GM23338 (cell line): Measurements from ENCODE around the gene FMN2. TPM values are rescaled to one million over a fixed set of nuclear protein-coding genes. Genes with fewer than 3 reads are reported as not detected.
A peak's percentile ranks its signal among the peaks of the same experiment; 100 is the strongest.

Experiments
- ATAC-seq: fragments of 200-7000 bp; cut with Tn5 transposase; 3 replicates; pipeline ENCODE4 v1.9.1; 2020
- DNase-seq: peaks from one replicate; pipeline ENCODE4 v3.0.0-alpha.2; 2015; ENCODE audit warnings: low spot score
- H2AFZ ChIP-seq: fragments of 200-600 bp; sonication (generic); 2 replicates; pipeline ENCODE4 v1.8.0; 2016; ENCODE audit warnings: antibody characterized with exemption, mild to moderate bottlenecking, moderate library complexity
- H3F3A ChIP-seq: fragments of 200-600 bp; sonication (generic); replicated peaks from 2 replicates; pipeline ENCODE4 v1.8.0; 2017; ENCODE audit warnings: antibody characterized with exemption, mixed run types, low read depth
- H3K27ac ChIP-seq: fragments of 200-600 bp; sonication (generic); 2 replicates; pipeline ENCODE4 v1.6.1; 2016; ENCODE audit warnings: low read depth
- H3K27me3 ChIP-seq: fragments of 200-600 bp; sonication (generic); 2 replicates; pipeline ENCODE4 v1.8.0; 2016; ENCODE audit warnings: mild to moderate bottlenecking, mixed run types, moderate library complexity; ENCODE audit not compliant: insufficient read depth
- H3K36me3 ChIP-seq: fragments of 200-600 bp; sonication (generic); 2 replicates; pipeline ENCODE4 v1.8.0; 2016; ENCODE audit warnings: mild to moderate bottlenecking; ENCODE audit not compliant: insufficient read depth
- H3K4me1 ChIP-seq: fragments of 200-600 bp; sonication (generic); 2 replicates; pipeline ENCODE4 v1.8.0; 2016; ENCODE audit warnings: mild to moderate bottlenecking, moderate library complexity; ENCODE audit not compliant: insufficient read depth
- H3K4me2 ChIP-seq: fragments of 200-600 bp; sonication (generic); 2 replicates; pipeline ENCODE4 v1.7.1; 2017; ENCODE audit warnings: mixed run types
- H3K4me3 ChIP-seq: fragments of 200-600 bp; sonication (generic); 2 replicates; pipeline ENCODE4 v1.6.1; 2016; ENCODE audit warnings: mixed run types
- H3K79me2 ChIP-seq: fragments of 200-600 bp; sonication (generic); replicated peaks from 2 replicates; pipeline ENCODE4 v1.8.0; 2017; ENCODE audit warnings: mild to moderate bottlenecking; ENCODE audit not compliant: insufficient read depth
- H3K9me2 ChIP-seq: fragments of 200-600 bp; sonication (generic); 2 replicates; pipeline ENCODE4 v1.8.0; 2017; ENCODE audit not compliant: insufficient read depth
- H4K20me1 ChIP-seq: fragments of 200-600 bp; sonication (generic); replicated peaks from 2 replicates; pipeline ENCODE4 v1.8.0; 2017; ENCODE audit warnings: mild to moderate bottlenecking; ENCODE audit not compliant: insufficient read depth
- H3K27ac Mint-ChIP-seq: 2 replicates; pipeline ENCODE4 v1.8.0; 2020; ENCODE audit warnings: inconsistent platforms, mild to moderate bottlenecking, moderate library complexity, mixed read lengths
- H3K27me3 Mint-ChIP-seq: 3 replicates; pipeline ENCODE4 v1.8.0; 2022; ENCODE audit warnings: low read depth, mild to moderate bottlenecking, moderate library complexity, mixed read lengths, inconsistent platforms; ENCODE audit not compliant: insufficient read depth, poor library complexity
- H3K36me3 Mint-ChIP-seq: 3 replicates; pipeline ENCODE4 v1.8.0; 2021; ENCODE audit warnings: low read depth, mild to moderate bottlenecking, inconsistent platforms, moderate library complexity, mixed read lengths
- H3K4me1 Mint-ChIP-seq: 3 replicates; pipeline ENCODE4 v1.8.0; 2020; ENCODE audit warnings: mild to moderate bottlenecking, inconsistent platforms, mixed read lengths
- H3K4me3 Mint-ChIP-seq: 3 replicates; pipeline ENCODE4 v1.8.0; 2021; ENCODE audit warnings: moderate library complexity, mild to moderate bottlenecking, inconsistent platforms, mixed read lengths
- H3K9me3 Mint-ChIP-seq: 3 replicates; pipeline ENCODE4 v1.8.0; 2020; ENCODE audit warnings: moderate library complexity, mild to moderate bottlenecking, inconsistent platforms, mixed read lengths
- CREB1 ChIP-seq: fragments of 250-450 bp; sonication (Bioruptor Pico); IDR thresholded peaks from 2 replicates; pipeline ENCODE4 v1.5.0; 2020; ENCODE audit warnings: low read depth, mild to moderate bottlenecking, moderate library complexity
- CTCF ChIP-seq, 2 experiments: fragments of 200-600 bp in 1 of 2; sonication (generic) in 1 of 2; conservative IDR thresholded peaks; 2 replicates each; pipeline versions ENCODE4 v1.5.1 to v1.6.1; 2016 to 2017; ENCODE audit warnings: antibody characterized with exemption in 2 of 2, low read depth in 2 of 2, mild to moderate bottlenecking in 2 of 2, moderate library complexity in 1 of 2
- ETS1 ChIP-seq: IDR thresholded peaks from 2 replicates; pipeline ENCODE4 v1.6.1; 2016; ENCODE audit warnings: antibody characterized with exemption
- EZH2 ChIP-seq: fragments of 200-600 bp; sonication (generic); IDR thresholded peaks from one replicate; pipeline ENCODE4 v1.8.0; 2017; ENCODE audit warnings: antibody characterized with exemption, mild to moderate bottlenecking, low read depth; ENCODE audit not compliant: unreplicated experiment
- EZH2phosphoT487 ChIP-seq: fragments of 200-600 bp; sonication (generic); IDR thresholded peaks from one replicate; pipeline ENCODE4 v1.8.1; 2018; ENCODE audit warnings: antibody characterized with exemption; ENCODE audit not compliant: unreplicated experiment
- JUNB ChIP-seq: IDR thresholded peaks from one replicate; pipeline ENCODE4 v1.6.1; 2016; ENCODE audit warnings: antibody characterized with exemption; ENCODE audit not compliant: unreplicated experiment
- NANOG ChIP-seq: IDR thresholded peaks from 2 replicates; pipeline ENCODE4 v1.6.1; 2016; ENCODE audit warnings: antibody characterized with exemption, borderline replicate concordance
- POLR2AphosphoS5 ChIP-seq: IDR thresholded peaks from 2 replicates; pipeline ENCODE4 v1.6.1; 2016; ENCODE audit warnings: antibody characterized with exemption, low read depth
- STAT1 ChIP-seq: IDR thresholded peaks from one replicate; pipeline ENCODE4 v1.6.1; 2016; ENCODE audit warnings: antibody characterized with exemption; ENCODE audit not compliant: unreplicated experiment
- ZNF114 ChIP-seq: fragments of 250-450 bp; sonication (Bioruptor Pico); IDR thresholded peaks from 2 replicates; pipeline ENCODE4 v1.5.0; 2020; ENCODE audit warnings: mild to moderate bottlenecking, moderate library complexity
- ZNF331 ChIP-seq: fragments of 250-450 bp; sonication (Bioruptor Pico); IDR thresholded peaks from 2 replicates; pipeline ENCODE4 v1.5.0; 2020; ENCODE audit warnings: low read depth, mild to moderate bottlenecking, moderate library complexity
- ZNF462 ChIP-seq: fragments of 250-450 bp; sonication (Bioruptor Pico); IDR thresholded peaks from 2 replicates; pipeline ENCODE4 v1.5.0; 2020; ENCODE audit warnings: mild to moderate bottlenecking, moderate library complexity
- polyA plus RNA-seq: library from polyadenylated mRNA; unstranded; fragments of >200 nt; fragmentation: Nextera tagmentation; extraction: Ambion mirVana; gene quantifications from 2 replicates; pipeline ENCODE4 v1.2.1, GENCODE V29; 2016
- total RNA-seq: library from RNA; depleted of rRNA; stranded (reverse); fragments of >200 nt; shearing (Covaris generic); gene quantifications from 2 replicates; pipeline ENCODE4 v1.2.3, GENCODE V29; 2014

The FMN2 gene
- total and polyA plus RNA-seq, 2 experiments from 2014 or later = 1.5 to 2.5 TPM

- H3K27ac Mint-ChIP-seq = no peak overlapping the region
- H3K4me1 Mint-ChIP-seq = peaks cover 17% of the 10 kb centered on the region
- TF ChIP-seq EZH2phosphoT487 (no peak), ZNF331 (CRISPR knock-in tag) (no peak), ZNF114 (CRISPR knock-in tag) (no peak)
- Histone ChIP-seq H3K4me3 (no peak overlapping the region), H3K27ac (no peak overlapping the region), H3K27me3 (no peaks in the 10 kb centered on the region), H3K4me2 (no peak overlapping the region), H3F3A (no peaks in the 10 kb centered on the region), H4K20me1 (no peaks in the 10 kb centered on the region), H3K9me2 (no peaks in the 10 kb centered on the region), H3K4me1 (no peaks in the 10 kb centered on the region), H3K79me2 (no peaks in the 10 kb centered on the region), H3K36me3 (no peaks in the 10 kb centered on the region), H2AFZ (no peak overlapping the region)
- no peaks in the 10 kb centered on the region for H3K27me3 Mint-ChIP-seq
- H3K36me3 Mint-ChIP-seq = no peaks in the 10 kb centered on the region
- DNase-seq = no peak
- no peak for ATAC-seq
- no peak overlapping the region for H3K4me3 Mint-ChIP-seq
- H3K9me3 Mint-ChIP-seq = no peaks in the 10 kb centered on the region
These were observed 372.4 kb downstream of the FMN2 start for GRCh38 chr1:240464099-240464498.

GRCh38 chr1:240465531-240465940 is 373.9 kb downstream of the FMN2 start:
- Histone ChIP-seq H3K9me2 (no peaks in the 10 kb centered on the region), H3F3A (no peaks in the 10 kb centered on the region), H3K4me1 (no peaks in the 10 kb centered on the region), H3K4me2 (no peak overlapping the region), H3K79me2 (no peaks in the 10 kb centered on the region), H3K4me3 (no peak overlapping the region), H3K27ac (no peak overlapping the region), H4K20me1 (no peaks in the 10 kb centered on the region), H2AFZ (no peak overlapping the region), H3K36me3 (no peaks in the 10 kb centered on the region), H3K27me3 (no peaks in the 10 kb centered on the region)
- no peaks in the 10 kb centered on the region for H3K27me3 Mint-ChIP-seq
- no peaks in the 10 kb centered on the region for H3K36me3 Mint-ChIP-seq
- no peak overlapping the region for H3K4me3 Mint-ChIP-seq
- peaks cover 17% of the 10 kb centered on the region for H3K4me1 Mint-ChIP-seq
- no peaks in the 10 kb centered on the region for H3K9me3 Mint-ChIP-seq
- ATAC-seq (peak; percentile 91), DNase-seq (peak; percentile 46)
- 0 out of 2 replicates have a peak overlapping the region, but pooled peaks have one; percentile 24 for H3K27ac Mint-ChIP-seq
- TF ChIP-seq EZH2phosphoT487 = no peak
- no peak for TF ChIP-seq CTCF (conservative IDR thresholded peaks at IDR 0.05; ENCODE audit: low read depth in 2 of 2)
- no peak for TF ChIP-seq EZH2
- no peak for TF ChIP-seq STAT1
- TF ChIP-seq POLR2AphosphoS5 = no peak
- TF ChIP-seq ZNF331 (CRISPR knock-in tag) = no peak
- TF ChIP-seq CREB1 (CRISPR knock-in tag) = no peak
- TF ChIP-seq ETS1 = no peak
- no peak for TF ChIP-seq ZNF462 (CRISPR knock-in tag)
- no peak for TF ChIP-seq NANOG
- TF ChIP-seq ZNF114 (CRISPR knock-in tag) = no peak
- TF ChIP-seq JUNB = no peak
